Raji (cell line): ENCODE results near the gene TEAD1.

Experiments used
- POLR2A ChIP-seq: IDR thresholded peaks from 2 replicates; pipeline ENCODE4 v1.6.1; 2011; ENCODE audit warnings: low read depth, low read length, control low read depth; ENCODE audit not compliant: insufficient read depth

Gene TEAD1

DNA sequence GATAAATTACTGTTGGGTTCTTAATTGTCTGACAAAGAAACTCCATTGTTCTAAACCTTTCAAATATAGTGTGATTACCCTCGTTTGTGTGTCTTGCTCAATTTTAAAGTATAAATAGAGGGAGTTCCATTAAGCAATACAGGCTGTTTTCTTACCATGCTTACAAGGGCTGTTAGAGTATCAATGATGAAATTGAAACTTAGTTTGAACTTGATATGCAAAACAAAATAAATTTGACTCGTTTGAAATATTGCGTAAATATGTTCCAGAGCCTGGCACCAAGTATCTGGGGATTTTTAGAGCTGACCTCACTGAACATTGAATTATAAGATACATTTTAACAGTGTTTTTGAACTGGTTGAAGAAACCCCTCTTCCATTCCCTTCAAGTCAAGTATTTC lies 31.7 kb downstream of the TEAD1 start:
- no peak for TF ChIP-seq POLR2A

DNA sequence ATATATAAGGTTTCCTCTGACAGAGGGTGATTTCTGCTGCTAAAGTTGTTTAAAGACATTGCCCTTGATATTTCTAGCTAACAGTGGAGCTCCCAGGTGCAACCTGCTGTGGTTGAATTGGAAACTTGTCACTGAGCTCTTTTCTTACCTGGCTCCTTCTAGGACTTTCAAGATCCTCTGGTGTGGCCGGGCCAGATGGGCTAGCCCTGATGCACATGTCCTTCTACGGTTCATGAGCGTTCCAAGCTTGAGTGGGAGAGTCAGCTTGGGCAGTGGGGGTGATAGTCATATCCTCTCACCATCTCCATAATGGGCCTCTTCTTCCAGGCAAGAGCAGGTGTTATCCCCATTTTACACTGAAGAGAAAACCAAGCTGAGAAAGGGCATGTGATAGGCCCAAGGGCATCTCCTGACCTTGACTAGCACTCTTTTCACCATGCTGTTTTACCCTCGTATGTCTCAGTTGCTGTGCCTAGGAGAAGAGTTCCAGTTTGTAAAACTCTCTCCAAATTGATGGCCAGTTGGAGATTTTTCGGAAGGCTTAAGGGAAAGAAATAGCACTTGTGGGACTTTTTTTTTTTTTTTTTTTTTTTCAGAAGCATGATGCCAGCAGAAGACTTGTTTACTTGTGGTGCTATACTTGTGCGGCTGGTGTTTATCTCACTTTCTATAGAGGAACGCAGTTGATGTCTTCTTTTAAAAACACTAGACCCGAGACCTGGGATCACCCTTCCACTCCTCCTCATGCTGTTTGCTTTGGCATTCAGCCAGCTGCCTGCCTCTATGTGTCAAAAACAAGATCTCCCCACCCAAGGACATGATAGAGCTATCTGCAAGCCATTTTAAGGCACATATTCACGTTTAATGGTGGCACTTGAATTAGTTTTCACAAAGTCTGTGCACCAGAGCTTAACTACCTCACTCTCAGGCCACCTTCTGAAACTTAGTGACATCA lies 32.6 kb downstream of the TEAD1 start:
- TF ChIP-seq POLR2A, result no peak

DNA sequence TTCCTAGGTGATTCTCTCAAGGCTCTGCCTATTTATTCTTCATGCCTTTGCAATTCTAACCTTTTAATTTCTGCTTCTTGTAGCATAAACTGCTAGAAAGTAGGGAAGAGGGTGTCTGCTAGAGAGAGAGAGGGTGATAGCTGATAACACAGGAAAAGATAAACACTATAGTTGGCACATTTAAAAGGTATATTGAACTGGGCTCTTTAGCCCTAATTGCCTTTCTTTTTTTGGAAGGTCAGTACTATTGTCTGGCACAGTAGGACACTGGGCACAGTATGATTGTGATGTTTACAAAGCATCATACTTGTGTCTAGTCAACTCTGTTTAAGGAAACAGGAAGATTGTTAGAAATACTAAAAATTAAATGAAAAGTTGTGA lies 33.3 kb downstream of the TEAD1 start:
- TF ChIP-seq POLR2A, result no peak

DNA sequence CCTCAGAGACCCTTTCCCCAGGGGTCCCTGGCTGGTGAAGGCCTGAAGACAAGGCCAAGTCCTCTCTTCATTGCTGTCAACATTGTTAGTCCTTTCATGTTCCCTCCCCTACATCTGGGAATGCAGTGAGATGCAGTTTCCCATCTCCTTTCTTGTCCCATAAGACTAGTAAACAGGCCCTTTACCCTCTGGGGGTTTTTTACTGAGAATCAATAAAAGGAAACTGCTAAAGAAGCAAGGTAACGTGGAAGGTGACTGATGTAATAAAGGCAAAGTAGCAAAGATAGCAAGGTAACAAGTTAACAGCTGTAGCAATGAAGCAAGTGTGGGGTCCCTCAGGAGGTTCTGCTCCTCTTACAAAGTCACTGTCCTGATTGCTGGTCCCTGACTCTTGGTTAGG lies 37.3 kb downstream of the TEAD1 start:
- TF ChIP-seq POLR2A, result no peak

DNA sequence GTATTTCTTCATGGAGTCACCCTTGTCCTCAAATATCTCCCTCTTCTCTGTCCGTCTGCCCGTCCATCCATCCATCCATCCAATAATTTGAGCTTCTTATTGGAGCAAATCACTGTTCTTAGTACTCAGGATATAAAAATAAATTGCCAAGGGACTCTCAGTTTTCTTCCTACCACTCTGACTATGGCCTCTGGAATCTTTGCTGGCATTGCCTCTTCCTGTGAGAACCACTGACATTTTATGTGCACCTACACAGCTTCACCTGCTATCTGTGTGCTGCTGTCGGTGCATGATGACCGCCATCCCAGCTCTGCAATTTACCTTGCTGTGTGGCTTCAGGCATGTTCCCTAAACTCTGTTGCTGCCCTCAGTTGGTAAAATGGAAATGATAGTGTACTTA lies 37.9 kb downstream of the TEAD1 start:
- TF ChIP-seq POLR2A, result no peak

DNA sequence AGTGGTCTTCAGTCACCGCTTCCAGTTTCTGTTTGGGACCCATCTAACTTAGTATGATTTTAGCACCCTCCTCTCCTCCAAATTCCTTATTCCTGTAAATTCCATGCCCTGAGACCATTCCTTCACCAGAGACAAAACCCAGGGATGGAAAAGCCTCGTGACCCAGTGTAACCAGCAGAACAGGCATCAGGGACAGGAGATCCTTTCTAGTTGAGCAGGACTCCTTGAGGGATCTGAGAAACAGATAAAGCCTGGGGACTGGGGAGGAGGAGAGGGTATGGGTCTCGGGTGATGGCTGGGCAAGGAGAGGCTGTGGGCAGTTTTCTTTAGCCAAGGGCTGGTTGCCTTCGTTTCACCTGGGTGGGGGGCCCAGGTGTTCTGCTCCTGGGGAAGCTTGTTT lies 40.9 kb downstream of the TEAD1 start:
- TF ChIP-seq POLR2A, result no peak

DNA sequence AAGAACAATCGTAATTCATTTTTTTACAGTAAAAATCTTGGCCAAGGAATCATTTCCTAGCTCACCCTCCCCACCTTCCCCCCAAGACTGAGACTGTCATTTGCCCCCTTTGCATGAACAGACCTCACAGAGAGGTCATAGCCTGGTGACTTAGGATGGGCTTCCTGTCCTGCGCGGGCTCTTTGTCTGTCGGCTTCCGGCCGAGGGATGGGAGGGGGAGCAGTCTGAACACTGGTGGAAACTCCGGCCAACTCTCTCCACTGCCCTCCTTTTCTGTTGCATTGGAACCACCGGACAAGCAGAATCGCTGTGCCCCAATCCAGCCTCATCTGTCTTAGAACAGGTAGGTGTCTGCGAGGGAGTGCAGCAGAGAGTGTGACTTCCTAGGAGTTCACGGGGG lies 41.7 kb downstream of the TEAD1 start:
- TF ChIP-seq POLR2A, result no peak

DNA sequence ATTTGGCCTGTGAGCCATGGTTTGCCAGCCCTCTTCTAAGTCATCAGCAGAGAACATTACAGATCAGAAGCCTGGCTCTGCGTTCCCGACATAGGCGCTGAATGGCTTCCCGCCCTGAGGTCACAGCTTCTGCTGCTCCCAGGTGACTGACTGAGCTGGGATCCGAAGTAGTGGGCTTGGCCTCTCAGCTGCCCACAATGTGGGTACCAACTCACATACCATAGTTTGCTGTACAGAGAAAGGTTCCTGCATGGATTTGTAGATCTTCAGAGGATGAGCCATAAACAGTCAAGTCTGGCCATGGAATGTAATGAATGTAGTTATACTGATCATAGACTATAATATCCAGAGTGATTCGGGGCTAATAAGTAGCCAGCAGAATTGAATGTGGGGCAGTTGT lies 42.6 kb downstream of the TEAD1 start:
- no peak for TF ChIP-seq POLR2A

DNA sequence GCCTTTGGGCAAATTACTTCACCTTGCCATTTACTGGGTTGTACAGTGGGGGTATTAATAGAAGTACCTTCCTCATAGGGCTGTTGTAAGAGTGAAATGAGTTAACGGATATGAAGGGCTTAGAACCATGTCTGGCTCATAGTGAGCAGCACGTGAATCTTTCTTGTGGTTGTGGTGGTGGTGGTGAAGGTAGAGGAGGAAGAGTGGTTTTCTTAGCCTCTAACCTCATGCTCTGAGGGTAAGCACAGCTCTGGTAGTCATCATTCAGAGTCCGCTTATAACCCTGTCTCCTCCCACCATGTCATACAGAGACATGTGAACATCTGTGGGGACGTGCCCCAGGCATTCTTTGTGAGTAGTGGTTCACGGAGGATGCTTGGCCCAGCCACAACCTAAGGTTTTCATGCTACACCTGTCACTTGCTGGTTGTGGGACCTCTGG lies 43.6 kb downstream of the TEAD1 start:
- no peak for TF ChIP-seq POLR2A

DNA sequence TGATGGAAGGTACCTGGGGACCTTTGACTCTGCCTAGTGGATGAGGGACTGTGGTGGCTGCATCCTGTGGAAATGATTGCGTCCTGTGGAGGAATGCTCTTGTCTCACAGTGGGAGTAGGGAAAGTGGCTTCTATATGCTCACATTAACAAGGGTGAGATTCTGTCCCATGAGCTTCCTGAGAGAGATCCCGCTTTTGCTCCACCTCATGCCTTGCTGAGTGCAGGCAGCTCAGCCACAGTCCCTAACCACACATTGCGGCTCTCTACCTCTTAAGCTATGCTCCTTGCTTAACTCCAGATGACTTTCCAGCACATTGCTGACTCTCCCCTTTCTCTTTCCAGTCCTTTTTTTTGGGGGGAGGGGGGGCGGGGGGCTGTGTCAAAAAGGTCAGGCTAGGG lies 45.0 kb downstream of the TEAD1 start:
- TF ChIP-seq POLR2A, result no peak

DNA sequence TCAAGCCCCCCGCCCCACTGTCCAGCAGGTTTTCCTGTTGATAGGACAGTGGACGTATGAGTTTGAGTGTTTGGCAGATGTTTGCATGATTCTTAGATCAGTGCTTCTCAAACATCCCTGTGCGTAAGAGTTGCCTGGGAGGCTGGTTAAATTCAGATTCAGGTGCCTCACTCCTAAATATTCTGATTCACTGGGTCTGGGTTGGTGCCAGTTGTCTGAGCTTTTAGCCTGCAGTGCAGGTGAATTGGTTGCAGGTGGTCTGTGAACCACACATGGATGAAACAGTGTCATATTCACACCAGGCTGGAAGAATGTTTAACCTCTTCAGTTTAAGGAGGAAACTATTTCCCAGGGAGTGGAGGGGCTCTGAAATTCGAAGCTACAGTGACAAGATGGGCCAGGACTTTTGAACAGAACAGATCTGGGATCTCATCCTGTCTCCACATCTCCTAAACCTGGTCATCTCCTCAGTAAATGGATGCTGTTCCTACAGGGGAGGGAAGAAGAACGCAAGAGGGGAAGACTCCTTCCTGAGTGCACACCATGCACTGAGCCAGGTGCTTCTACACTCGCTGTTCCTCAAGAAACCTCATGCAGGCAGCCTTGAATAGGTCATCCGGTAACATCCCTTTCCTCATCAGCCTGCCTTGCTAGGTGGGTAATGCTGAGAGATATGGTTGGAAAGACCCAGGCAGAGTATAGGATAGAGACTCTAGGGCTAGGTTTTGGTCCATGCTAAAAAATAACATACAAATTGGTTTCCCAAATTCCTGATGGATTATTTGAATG lies 47.8 kb downstream of the TEAD1 start:
- no peak for TF ChIP-seq POLR2A

DNA sequence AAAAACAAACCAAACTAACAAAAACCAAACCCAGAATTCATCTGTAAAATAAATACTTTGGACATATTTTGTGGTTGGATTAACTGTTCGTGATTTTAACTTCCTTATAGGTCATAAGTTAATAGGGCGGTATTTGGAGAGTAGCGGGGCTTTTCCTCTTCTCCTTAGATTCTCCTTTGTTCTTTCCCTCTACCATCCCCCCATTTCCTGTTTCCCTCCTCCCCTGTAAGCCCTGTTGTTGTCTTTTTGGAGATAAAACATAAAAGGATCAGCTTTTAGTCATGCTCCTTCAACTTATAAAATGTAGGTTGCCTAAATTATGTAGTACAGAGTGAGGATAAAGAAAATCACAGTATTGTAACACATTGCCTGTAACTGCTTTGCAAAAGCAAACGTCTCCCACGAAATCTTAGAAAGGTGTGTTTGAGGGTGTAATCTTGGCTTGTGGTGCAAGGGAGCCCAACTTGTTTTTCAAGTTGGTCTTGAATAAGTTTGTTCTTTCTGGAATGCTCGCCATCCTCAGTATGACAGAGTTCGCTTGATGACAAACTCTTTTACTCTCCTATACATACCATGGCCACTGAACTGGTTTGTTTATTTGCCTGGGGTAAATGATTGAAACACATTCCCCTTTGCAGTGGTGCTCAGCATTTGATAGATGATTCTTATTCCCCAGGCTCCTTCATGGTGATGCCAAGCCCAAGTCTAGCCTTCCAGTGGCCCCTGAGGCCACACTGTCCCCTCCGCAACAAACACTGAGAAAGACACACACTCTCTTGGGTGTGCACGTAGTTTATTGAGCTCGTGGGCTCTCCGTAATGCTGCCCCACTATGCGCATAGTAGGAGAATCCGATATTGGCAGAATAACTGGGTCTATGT lies 49.4 kb downstream of the TEAD1 start:
- TF ChIP-seq POLR2A, result no peak

DNA sequence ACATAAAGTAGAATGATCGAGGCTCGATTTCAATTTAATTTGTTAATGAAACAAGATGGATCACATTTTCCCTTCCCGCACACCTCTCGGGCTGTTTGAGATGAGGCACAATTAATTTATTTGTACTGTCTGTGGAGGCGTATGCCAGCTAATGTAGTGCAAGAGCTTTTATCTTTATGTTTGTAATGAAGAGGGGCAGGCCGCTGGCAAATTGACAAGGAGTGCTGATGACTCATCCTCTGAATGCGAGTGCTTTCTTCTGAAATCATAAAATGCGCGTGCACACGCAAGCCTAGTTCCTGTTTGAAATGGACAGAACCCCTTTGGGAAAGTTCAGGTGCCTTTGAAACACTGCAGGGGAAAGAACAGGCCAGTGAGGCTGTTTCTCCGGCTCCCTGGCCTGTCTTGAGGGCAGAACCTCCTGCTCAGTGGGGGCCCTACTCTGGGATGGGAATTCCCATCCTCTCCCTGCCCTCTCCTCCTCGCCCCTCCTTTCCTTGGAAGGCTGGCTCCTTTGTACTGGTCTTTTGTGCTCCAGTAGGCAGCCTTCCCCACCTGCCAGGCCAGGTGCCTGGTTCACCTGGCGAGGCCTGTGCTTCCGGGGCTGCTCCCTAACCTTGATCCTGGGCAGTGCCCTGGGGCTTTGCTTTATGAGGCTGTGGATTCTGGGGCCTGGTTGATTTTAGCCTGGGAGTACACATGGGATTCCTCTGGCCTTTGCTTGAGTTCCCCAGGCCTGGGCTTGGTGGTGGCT lies 50.3 kb downstream of the TEAD1 start:
- no peak for TF ChIP-seq POLR2A

DNA sequence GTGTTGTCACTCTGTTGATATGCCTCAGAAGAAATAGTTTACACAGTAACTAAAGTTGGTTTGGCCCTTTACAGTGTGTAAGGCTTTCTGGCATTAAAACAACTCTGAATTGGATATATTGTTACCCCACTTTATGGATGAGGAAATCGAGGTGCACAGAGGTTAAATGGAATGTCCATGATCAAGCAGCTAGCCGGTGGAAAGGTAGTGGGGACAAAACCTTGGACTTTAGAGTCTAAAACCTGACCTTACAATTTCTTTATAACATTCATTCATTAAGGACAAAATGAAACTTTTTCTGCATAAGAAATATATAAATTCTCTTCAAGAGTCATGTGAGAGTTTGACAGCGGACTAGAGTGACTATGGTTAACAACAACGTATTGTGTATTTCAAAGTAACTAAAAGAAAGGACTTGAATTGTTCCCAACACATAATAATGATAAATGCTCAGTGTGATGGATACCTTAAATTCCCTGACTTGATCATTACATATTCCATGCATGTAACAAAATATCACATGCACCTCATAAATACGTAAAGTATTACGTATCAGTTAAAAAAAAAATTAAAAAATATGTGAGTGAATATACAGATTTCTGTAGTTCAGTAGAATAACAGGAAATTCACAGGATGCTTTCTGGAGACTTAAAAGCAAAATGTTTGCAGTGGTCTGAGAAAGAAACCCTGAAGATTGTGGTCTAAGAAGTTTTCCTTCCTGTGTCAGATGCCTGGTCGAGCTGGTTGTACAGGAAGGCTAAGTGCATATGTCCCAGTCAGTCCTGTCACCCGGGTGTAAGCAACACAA lies 51.0 kb downstream of the TEAD1 start:
- no peak for TF ChIP-seq POLR2A
